NCI-H1436 treated with DMSO at 0.1 percent for 48 hours (cell line): ENCODE results near the gene CD276.
A peak's percentile ranks its signal among the peaks of the same experiment; 100 is the strongest.
"Not testable (repeated sequence)": the region's sequence is repeated elsewhere in the genome, so short reads cannot be mapped to it uniquely, and the experiment has no call there.

Source experiments
- DNase-seq: peaks from one replicate; lab custom pipeline; 2025; lab: John Stamatoyannopoulos, UW

The CD276 gene

DNA sequence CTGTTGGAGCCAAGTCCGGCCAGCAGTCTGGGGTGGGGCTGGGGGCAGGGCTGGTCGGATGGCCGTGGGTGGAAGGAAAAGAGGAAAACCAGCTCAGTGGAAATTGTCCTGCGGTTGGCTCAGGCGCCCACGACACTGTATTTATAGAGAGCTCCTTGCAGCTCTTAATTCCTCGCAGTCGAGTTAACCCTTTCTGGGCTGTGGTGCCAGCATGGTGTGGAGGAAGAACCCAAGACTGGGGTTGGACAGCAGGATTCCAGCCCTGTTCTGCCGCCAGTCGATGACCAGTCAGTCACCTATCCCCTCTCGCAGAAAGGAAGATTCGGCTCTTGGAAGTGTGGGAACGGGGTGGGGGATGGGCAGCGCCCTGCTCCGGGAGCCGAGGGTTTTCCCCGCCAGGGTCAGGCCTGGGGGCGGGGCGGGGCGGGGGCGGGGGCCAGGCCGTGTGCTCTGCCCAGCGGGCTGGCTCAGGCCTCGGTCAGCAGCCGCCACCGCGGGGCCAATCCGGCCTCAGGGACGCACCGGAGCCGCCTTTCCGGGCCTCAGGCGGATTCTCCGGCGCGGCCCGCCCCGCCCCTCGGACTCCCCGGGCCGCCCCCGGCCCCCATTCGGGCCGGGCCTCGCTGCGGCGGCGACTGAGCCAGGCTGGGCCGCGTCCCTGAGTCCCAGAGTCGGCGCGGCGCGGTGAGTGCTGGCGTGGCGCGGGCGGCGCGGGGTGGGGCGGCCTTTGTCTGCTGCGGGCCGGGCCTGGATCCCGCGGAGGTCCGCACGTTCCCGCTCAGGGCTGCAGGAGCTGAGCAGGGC, at the start of gene CD276:
Gene CD276, plus strand, starts transcription at position 607 of the 804 bp plus-strand sequence. CDS start 15,257 bp downstream, outside the sequence.
- no peak for DNase-seq

- no peak for DNase-seq
These were observed 46.7 kb upstream of the CD276 start for GRCh38 chr15:73637527-73637926.

DNA sequence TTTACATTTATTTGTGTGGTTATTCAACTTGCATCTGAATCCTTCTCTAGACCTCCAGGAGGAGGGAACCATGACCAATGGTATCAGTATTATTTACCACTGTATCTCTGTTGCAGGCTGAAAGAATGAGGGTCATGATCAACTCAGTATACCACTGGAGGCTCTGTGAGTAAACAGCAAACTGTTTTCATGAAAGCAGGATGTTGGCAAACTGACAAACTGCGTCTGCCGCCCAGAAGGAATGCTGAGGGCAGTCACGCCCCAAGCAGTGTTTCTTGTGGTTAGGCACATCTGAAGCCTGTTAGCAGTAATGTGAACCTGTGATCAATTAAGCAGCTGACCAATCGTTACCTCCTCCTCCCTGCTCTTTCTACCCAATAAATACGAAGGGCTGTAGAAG, 44.7 kb upstream of the CD276 start:
- not testable (repeated sequence) for DNase-seq

DNA sequence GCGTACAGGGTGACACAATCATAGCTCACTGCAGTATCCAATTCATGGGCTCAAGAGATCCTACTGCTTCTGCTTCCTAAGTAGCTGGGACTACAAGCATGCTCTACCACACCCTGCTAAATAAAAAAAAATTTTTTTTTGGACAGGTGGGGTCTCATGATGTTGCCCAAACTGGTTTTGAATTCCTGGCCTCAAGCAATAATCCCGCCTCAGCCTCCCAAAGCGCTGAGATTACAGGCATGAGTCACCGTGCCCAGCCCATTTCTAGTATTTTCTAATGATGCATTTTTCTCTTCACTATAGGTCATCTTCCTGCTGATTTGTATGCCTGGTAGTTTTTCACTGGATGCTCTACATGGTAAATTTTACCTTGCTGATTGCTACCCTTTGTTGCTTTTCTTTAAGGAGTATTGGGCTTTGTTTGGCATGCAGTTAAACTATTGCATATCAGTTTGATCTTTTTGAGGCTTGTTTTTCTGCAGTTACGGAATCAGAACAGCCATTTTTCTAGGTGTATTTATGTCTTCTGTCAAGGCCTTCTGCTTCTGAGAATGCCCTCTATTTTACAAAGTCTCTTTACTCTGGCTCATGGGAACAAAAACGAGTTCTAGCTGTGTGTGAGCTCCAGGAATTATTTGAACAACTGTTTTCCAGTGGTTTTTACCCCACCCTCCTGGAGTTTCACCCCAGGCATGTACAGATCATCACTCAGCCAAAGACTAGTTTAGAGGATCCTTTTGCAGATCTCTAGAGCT, 36.7 kb upstream of the CD276 start:
- DNase-seq, result no peak

GRCh38 chr15:73648014-73648295, 36.2 kb upstream of the CD276 start:
- no peak for DNase-seq

DNA sequence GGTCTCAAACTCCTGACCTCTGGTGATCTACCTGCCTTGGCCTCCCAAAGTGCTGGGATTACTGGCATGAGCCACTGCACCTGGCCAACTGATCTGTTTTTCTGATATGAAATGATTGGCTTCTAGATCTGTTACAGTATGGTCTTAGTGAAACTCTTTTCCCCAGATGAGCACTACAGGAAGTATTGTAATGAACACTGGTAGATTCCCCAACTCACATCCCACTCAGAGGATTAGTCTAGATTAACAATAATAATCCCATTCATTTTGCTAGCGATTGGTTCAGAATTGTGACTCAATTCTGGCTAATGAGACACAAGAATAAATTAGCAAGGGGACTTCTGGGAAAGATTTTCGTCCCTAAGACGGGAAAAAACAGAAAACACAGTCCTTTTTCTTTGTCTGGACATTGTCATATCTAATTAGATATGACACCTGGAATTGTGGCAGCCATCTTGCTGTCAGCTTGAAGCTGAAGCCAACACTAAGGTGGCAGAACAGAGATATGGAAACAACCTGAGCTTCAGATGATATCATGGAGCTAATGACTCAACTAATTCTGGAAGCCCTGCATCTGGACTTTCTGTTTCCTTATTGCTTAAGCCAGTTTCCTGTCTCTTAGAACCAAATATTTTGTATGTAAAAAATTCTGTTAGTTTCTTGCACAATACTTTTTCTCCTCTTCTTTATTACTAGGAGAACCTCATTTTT, 33.6 kb upstream of the CD276 start:
- no peak for DNase-seq

DNA sequence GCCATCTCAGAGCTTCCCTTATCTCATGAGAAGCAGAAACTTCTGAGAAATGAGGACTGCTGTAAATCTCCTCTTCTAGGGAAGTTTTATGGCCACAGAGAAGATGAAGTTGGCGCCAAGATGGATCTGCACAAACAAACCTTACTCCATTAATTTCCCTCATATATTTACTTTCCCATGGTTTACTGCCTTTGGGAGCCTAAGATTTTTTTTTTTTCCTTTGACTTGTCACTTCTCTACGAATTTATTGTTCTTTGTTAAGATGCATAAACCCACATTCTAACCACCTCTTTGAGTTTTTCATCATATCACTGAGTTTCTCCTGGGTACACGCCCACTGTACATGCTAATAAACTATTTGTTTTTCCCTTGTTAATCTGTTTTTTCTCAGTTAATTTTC, 29.5 kb upstream of the CD276 start:
- no peak for DNase-seq

DNA sequence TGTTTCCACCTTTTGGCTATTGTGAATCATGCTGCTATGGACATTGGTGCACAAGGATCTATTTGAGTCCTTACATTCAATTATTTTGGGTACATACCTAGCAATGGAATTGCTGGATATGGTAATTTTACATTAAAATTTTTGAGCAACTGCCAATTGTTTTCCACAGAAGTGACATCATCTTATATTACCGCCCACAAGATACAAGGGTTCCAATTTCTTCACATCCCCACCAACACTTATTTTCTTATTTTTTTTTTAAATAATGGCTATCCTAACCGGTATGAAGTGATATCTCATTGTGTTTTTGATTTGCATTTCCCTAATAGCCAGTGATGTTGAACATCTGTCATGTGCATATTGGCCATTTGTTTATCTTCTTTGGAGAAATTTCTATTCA, 28.5 kb upstream of the CD276 start:
- no peak for DNase-seq

DNA sequence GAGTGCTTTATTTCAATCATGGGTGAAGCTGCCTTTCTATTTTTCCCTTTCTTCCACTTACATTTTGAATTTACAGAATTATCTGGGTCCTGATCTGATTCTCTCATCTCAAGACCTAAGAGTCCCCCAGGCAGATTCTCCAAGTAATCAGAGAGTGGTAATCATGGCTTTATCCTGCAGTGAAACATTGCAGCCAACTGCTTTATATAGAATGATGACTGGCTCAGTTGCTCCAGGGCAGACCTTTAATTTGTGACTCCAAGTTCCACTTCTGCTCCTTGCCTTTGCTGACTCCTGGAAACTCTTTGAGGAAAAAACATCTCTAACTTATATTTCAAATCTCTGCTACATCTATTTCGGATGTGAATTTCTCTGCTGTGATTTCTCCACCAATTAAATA, 25.5 kb upstream of the CD276 start:
- no peak for DNase-seq

DNA sequence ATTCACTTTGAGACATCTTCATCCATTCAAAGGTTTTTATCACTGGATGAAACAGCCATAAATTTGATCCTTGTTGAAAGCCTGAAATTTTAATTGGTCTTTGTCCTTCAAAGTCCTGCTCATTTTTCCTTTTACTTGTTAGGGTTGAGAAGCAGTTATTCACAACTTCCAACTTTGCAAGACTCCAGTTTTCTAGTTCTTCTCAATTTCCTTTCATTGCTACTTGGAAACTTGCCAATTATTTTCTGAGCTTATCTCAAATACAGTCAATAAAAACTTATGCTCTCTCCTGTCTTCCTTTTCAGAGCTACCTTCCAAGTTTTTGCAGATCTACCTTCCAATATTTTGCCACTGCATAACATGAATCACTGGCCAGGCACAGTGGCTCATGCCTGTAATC, 23.7 kb upstream of the CD276 start:
- no peak for DNase-seq

DNA sequence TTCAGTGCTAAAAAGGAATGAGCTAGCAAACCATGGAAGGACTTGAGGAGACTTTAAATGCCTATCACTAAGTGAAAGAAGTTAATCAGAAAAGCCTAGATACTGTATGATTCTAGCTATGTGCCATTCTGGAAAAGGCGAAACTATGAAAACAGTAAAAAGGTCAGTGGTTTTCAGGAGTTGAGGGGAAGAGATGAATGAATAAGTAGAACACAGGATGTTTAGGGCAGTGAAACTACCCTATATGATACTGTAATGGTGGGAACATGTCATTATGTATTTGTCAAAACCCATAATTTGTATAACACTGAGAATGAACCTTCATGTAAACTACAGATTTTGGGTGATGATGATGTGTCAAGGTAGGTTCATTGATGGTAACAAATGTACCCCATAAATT, 9.6 kb upstream of the CD276 start:
- no peak for DNase-seq

- peak; percentile 7 for DNase-seq
These were observed 7.0 kb upstream of the CD276 start for GRCh38 chr15:73677146-73677607.

DNA sequence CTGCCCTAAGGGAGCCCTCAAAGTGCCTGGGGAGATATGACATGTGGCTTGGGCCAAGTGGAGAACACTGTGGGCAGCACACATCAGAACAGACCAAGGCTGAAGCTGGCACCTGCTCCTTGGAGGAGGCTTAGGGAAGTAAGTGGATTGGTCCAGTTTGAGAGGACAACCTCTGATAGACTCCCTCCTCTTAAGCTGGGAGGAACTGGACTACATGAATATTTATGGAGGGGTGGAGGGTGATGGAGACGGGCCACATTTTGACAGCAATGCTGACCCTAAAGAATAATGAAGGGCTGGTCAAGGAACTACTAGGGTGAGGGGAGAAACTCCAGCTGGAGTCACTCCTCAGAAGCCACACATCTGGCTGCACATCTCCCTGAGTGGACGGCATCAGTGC, 6.5 kb upstream of the CD276 start:
- no peak for DNase-seq

DNA sequence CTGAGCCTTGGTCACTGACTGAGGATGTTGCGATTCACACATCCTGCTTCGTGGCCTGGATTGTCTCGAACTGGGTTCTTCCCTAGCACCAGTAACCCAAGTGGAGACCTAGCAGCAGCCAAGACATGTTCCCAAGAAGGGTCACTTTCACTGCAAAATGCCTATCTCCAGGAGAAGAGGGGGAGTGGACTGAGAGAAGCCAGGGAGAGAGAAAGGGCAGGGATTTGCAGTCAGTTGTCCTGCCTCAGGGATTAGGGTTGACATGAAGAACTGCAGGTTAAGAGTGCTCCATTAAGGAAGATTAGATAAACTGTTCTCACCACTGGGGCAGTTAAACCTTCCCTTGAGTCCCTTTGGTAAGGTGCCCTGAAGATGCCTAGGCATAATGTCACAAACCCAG, 5.7 kb upstream of the CD276 start:
- no peak for DNase-seq

DNA sequence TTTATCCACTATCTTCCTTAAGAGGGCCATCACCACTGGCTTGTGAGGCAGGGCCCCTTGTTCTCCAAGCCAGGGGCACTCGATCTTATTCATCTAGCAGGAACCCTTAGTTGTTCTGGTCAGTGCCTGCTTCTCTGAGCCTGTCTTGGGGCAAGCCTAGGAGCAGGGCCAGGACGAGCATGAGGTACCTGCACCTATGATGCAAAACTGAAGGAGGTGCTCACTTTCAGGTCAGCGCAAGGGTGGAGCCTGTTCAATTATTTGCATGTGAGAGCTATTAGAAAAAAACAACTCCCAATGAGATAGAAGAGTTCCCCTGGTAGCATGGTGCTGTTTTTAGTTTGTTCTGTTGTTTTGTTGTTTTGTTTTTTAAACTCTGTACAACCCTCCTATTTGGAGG, 5.0 kb upstream of the CD276 start:
- DNase-seq, result no peak

DNA sequence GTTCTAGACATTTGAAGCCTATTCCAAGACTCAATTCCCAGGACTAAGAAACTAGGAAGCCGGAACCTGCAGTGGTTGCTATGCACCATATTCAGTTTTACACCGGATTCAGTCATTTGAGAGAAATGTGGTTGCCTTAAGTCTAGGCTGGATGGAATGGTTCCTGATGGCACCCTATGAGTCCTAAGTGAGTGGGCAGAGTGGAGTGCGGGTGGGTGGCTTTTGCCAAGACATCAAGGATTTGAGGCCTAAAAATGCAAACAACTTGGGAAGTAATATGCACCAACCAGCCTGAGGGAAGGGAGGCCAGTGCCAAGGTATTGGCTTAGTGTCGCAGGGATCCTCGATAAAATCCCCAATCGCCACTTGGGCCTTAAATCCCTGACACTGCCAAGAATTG, 4.2 kb upstream of the CD276 start:
- DNase-seq, result no peak

GRCh38 chr15:73680549-73680948, 3.6 kb upstream of the CD276 start:
- DNase-seq, result no peak

DNA sequence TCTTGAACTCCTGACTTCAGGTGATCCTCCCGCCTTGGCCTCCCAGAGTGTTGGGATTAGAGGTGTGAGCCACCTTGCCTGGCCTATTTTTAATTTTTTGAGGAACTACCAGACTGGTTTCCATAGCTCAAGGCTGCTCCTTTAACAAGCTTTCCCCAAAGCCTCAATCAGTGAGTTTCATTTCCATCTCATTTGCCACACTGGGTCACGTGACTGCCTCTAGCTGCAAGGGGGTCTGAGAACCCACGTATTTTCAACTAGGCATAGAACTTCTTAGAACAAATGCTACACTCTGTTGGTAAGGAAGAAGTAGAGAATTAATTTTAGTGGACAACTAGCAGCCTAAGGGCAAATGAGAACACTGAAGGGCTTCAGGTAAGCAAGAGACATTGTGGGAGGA, 3.1 kb upstream of the CD276 start:
- DNase-seq, result no peak

DNA sequence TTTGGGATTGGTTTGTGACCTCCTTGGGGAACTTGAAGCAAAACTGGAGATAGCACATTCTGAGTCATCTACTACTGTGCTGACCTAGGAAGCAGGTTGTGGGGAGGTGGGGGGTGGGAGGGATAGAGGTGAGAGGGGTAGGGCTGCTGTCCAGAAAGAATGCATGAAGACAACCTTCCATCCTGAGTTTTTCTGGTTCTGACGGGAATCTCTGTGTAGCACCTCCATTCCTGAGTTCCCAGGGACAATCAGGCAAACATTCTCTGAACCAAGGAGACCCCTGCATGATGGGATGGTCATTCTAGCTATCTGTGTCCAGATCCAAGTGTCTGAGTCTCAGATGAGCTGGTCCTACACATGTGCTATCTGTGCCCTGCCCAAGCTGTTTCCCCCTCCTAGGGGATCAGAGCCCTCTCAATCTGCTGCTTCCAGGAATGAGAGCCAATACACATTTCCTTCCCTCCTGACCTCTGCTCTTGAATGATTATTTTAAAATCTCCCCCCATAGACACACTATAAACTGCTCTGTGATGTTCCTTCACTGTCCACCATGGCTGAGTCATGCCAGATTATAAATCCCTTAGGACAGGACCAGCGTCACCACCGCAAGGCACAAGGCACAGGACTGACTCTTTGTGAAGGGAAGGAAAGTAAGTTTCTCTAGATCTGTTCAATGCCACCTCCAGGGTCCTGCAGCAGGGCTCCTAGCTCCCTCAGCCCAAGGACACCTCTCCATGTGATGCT, 2.2 kb upstream of the CD276 start:
- DNase-seq, result no peak

- DNase-seq, result no peak
These were observed 1.5 kb upstream of the CD276 start for GRCh38 chr15:73682600-73683090.

DNA sequence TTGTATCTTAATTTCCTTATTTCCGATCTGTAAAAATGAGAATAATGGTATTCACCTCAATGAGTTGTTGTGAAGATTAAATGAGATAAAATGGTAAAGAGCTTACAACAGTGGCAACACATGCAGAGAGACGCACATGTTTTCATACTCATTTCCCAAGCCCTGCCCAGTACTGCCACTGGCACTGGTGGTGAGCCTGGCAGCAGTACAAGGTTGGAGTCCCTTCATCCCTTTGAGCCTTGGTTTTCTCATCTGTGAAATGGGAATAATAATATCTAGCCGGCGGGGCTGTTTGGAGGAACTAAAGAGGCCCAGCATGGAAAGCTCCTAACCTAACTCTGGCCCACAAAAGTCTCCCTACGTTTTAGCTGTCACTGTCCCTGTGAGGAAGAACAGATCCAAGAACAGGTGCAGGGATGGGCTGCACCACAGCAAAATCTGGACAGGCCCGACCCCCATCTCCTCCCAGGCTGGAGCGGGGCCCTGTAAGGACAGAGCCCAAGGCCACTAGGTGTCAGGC, 866 bp upstream of the CD276 start:
- DNase-seq, result no peak
